Fibroblast of skin of left quadriceps (primary cell): ENCODE measurements around the gene STRBP.

Experiments
- DNase-seq, 2 experiments: peaks; one replicate each; pipeline ENCODE4 v3.0.0-alpha.2; 2013; ENCODE audit warnings: low read depth in 2 of 2

The STRBP gene

DNA sequence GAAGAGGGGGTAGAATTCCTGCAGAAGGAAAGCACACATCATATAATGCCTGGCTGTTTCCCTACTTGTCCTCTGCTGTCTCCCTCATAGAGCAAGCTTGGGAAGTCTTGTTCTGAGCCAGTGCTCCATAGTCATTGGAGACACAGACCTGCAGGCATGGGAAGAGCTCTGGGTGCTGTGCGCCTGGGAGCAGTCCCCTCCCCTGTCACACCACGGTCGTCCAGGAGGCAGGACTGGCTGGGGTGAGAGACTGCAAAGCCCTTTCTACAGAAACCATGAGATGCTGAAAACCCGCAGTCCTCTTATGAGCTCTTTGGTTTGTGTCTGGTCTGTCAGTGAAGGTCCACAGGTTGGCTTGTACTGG is 170.3 kb downstream of the STRBP start:
- DNase-seq = no peak

DNA sequence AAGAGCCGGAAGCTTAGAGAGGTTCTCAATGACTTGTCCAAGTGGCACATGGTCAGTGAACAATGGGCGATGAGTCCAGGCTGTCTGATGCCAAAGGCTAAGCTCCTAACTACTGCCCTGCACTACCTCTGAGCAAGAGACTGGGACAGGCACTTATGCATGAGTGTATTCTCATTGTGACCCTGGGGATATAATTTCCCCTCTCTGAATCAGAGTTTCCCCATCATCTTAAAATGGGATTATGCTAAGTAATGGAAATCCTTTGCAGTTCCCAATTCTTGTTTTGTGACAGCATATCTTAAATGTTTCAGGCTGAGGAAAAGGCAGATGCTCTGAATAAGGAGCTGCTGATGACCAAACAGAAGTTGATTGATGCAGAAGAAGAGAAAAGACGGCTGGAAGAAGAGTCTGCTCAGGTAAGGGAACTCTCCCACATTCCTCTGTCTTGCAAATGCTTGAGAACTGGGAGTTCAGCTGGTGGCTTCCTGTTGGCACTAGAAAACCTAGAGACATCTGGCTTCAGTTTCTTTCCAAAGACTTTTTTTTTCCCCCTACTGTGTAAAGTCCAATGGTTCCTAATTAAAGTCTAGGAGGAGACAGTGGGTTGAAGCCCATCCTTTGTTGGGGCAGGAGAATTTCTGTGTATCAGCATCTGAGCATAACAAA is 170.8 kb downstream of the STRBP start:
- no peak for DNase-seq

DNA sequence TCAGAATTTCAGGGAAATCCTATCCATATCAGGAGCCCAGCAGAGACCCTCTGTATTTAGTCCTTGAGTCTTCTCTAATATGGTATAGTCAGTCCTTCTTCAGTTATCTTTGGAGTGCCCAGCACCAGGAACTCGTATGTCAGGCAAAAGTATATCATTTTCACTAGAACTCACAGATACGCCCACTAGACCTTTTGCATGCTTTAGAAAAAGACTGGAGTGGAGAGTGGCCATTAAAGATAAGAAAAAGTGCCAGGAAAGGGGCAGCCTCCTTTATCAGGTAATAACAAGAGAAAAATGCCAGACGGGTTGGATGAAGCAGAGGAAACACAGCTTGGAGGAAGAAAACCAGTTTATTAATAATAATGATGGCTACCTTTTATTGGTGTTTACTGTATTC is 171.4 kb downstream of the STRBP start:
- DNase-seq = no peak

DNA sequence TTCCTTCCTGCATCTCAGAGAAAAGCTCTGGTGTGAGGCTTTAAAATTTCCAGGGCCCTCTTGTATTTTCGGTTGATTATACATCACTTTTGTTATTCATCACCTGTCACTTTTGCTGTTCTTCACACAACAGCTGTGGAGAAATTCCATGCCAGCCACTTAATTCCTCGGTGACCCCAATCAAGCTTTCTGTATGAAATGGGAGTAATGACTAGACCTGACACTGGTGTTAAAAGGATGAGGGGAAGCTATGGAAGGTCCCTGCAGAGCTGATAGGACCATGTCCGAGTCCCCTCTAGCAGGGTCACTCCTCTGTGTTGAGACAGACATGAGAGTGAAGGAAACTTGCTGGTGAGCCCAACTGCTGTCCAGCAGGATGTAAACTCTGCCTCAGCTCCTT is 175.2 kb downstream of the STRBP start:
- no peak for DNase-seq

DNA sequence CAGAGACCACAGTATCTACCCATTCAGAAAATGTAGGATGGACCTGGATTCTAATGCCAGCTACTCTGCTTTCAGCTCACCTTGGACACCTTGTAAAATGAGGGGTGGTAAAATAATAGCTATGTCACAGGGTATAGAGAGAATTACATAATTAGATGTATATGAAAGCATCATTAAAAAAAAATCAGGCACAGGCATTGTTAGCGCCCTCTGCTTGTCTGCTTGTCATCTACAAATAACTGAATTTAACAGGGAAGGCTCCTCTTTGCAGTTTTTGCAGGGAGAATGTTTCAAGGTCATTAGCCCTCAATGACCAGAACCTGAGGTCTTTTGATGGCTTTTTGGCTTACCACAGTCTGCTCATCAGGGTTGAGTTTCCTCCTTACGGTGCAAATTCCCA is 176.9 kb downstream of the STRBP start:
- no peak for DNase-seq

DNA sequence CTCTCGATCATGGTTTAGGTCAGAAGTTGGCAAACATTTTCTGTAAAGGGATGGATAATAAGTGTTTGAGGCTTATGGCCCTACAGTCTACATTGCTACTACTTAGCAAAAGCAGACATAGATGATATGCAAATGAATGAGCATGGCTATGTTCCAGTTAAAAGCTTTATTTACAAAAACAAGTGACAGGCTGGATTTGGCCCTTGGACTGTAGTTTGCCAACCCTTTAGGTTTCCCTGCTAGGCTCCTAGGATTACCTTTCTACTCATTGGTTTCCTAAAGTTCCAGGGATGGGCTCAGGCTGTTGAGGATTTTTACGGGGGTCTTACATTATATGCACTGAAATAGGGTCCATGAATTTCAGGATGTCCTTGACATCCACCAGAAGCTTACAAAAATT is 177.4 kb downstream of the STRBP start:
- DNase-seq = no peak

DNA sequence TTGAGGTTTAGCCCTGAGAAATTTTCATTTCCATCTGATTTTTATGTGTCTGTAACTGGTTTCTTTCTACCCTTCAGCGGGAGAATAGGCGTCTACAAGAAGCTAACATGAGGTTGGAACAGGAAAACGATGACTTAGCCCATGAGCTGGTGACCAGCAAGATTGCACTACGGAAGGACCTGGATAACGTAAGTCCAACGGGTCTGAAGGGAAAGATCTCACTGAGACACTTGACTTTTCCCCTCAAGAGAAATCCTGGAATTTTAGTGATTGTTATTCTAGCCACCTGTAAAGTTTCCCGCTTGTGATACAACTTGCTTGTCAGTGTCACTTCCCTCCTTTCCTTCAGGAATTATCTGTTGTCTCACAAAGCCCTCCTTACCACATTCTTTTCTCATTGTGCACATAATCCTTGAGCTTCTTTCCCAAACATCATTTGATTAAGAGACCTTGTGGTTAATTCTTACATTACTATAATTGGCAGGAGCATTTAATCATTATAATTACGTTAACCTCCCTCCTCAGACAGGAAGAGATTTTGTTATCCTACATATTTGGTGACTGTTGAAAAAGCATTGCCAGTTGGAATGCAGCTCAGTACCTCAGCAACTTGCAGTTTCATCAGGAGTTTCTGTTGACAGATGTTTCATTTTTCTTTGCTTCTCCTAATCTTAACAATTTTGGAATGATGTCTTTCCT is 178.0 kb downstream of the STRBP start:
- DNase-seq = peak; percentile 46 to 55

DNA sequence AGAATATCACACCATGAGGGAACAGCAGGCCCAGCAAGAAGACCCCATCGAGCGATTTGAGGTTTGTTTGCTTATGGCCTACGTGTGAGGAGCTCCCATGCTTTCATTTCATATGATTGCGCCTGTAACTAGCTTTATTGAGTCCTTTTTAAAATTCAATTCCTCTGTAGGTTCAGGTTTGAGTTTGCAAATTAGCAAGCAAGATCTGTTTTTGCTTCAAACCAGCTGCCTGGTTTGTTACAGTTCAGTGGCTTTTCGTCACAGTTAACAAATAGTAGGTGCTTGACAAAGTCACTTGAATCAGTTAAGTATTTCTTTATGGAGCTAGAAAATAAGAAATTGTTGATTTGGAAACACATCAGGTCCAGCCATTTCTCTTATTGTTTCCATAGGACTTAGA is 178.6 kb downstream of the STRBP start:
- no peak for DNase-seq

DNA sequence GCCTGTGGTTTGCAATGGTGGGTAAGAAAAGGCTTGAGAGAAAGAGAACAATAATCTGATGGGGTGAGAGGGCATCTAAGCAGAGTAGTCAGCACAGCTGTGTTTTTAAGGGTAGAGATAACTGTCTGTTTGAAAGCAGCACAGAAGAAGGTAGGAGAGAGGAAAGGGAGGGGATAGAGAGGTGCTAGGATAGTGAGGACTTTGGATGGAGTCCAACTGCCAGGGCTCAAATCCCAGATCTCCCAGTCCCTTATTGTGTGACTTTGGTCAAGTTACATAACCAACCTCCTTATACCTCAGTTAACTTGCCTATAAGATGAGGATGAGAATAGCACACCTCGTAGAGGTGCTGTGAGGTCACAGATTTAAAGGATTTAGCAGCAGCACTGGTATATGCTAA is 179.3 kb downstream of the STRBP start:
- DNase-seq = no peak

DNA sequence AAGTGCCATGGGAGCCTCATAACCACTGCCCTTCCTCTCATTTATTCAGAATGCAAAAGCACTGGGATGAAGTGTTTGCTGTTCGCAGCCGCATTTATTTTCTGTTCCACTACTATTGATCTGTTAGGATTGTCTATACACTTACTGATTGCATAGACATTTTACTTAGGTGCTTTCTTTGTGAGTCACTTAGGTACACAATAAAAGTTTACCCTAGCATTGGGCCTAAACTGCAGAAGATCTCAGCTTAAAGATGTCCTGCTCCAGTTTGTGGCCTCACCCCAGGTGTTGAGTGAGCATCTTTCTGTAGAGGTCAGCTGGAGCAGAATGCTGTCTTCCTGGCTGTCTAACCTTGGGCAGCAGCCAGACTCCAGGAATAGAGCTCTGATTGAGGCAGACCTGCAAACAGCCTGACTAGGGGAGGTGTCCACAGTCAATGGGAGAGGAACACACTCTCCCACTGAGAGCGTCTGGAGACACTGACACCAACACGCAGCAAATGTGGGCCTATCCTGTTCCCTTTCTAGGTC is 181.0 kb downstream of the STRBP start:
- no peak for DNase-seq

DNA sequence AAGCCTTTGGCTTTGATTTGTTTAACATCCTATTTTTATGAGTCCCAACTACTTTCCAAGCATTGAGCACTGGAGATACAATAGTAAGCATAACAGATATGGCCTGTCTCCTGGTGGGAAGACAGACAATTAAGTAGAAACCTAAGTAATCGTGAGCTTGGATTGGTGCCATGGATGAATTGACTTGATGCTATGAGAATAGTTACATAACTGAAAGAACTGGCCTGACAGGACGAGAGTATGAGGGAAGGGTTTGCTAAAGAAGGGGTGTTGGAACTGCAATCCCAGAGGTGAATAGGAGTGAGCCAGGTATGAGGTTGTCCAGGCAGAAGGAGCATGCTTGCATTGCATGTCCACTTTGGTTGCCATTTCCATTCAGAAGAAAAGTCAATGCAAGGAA is 182.5 kb downstream of the STRBP start:
- no peak for DNase-seq

DNA sequence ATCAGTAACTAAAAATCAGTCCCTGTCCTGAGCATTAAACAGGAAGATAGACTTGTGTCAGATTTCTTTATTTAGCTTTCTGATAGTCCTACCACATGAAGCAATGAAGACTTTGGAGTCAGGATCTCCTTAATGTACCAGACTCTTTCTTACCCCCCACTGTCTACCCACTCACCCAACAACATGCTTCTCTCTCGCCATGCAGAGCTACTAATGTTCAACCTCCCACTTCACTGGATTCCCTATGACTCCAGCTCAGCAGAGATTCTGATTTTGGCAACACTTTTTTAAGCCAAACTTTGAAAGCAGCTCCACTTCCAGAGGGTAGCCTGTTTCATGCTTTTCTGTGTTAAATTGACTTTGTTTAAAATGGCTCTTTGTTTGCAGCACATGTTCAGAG is 184.1 kb downstream of the STRBP start:
- DNase-seq = no peak

DNA sequence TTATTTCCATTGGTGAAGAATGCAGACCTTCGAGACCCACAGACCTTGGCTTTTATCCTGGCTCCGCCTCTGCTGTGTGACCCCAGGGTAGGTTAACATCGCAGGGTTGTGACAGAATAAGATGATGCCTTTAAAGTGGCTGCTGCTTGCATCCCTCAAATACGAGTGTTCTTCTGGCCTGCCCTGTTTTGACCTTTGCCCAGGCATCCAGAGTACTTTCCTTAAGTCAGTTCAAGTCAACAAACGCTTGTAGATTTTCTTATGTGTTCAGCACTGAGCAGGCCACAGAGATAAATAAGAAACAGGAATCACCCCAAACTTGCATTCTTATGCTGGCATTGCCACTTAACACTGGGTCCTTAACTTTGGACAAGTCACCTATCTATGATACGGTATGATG is 184.7 kb downstream of the STRBP start:
- DNase-seq = no peak

DNA sequence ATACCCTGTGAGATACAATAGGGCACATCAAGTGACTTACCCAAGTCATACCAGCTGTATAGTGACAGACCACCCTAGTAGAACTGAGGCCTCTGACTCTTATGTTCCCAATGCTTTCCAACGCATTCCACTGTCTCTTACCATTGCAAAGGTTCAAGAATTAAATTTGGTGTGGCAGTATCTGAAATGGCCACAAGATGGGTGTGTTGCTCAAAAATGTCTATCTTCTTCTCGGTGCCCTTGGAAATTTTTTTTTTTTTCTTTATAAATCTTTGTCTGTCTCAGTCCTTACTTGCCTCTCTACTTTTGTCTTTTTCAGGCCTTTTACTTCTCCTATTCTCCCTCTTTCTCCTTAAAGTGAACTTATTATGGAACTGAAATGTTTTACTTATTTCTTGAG is 186.6 kb downstream of the STRBP start:
- DNase-seq = no peak

DNA sequence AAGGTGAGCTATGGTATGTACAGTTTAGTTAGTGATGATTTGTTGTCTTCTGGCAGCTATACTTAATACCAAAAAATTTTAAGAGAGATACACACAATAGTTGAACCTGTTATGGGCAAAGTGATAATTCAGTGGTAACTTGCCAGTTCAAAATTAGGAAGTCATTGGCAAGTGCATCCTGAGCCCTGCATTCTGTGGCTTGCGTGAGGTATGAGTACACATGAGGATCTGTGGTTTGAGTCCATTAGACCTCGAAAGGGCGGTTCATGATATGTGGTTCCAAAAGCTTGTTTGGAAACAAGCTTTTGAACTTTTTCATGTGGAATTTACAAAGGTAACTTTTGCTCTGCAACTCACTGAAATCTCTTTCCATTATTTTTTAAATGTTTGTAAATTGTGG is 187.9 kb downstream of the STRBP start:
- no peak for DNase-seq

DNA sequence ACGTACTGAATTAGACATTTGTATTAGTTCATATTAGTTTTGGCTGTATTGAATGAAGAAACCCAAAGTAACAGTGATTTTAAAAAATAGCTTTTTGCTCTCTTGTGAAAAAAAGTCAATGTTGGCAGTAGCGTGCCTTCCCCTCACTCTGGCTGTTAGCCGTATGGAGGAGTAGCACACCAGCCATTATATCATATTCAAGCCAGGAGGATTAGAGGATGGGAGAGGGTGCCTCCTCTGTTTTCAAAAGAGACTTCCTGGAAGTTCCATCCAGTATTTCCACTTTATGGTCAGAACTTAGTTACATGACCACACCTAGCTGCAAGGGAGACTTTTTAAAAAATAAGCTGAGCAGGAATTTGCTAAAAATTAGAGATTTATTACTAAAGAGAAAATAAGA is 193.8 kb downstream of the STRBP start:
- DNase-seq = no peak

DNA sequence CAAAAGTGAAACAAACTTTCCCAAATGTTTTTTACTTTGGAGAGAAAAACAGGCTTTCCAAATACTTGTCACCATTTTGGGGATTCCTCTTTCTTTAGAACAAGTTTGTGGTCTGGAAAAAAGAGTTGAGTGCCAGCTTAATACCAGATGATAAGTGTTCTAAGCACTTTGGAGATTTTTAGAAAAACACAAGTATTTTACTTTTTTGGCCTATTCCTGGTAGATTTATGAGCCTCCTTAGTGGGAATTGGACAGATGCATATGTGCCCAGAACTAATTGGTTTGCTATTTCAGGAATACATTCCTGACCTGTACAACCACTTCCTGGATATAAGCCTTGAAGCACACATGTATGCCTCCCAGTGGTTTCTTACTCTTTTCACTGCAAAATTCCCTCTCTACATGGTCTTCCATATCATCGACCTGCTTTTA is 194.4 kb downstream of the STRBP start:
- DNase-seq = peak; percentile 93 to 94

DNA sequence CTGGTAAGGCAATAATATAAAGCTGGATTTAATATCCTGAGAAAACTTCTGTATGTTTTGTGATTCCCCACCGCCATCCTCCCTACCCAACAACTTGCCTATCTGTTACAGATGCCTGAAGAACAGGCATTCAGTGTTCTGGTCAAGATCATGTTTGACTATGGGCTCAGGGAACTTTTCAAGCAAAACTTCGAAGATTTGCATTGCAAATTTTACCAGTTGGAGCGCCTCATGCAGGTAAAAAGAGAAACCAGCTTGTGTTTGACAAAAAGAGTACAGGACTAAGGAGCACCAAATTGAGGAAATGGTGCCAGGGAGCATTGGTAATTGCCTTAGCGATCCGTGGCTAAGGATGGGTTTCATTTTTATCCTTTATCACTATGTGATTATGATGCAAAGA is 194.9 kb downstream of the STRBP start:
- no peak for DNase-seq

DNA sequence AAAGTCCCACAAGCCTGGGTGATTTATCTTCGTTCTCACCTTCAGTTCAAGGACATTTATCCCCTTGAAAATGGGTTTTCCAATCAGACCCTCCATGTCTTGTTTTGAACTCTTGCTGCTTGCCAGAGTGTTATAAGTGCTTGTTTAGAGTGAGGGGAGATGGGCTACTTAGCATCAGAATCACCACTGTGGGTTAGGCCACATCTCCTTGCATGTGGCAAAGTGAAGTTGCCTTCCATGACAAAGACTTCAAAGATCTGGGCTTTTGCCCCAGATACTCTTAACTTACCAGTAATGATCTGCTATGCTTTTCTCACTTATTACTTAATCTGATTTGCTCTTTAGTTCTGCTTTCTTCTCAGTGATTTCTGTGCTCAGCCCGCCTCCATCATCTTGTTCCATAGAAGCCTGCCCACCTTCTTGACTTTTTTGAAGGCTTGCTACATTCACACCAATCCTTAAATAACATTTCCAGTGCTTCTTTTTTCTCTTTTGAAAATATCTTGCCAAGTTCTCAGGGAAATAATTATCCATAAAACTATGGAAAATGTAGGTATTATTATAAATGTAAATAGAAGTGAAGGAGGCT is 195.9 kb downstream of the STRBP start:
- DNase-seq = no peak
